MM.1S (cell line): ENCODE measurements around the gene MET.

Source experiments
- EZH2 ChIP-seq: fragments of 300-600 bp; sonication (generic); optimal IDR thresholded peaks from 2 replicates; pipeline ENCODE3; 2017; ENCODE audit warnings: low read depth, mild to moderate bottlenecking, antibody characterized with exemption, low read length, mixed read lengths
- EZH2phosphoT487 ChIP-seq: fragments of 300-600 bp; sonication (generic); IDR thresholded peaks from 2 replicates; pipeline ENCODE4 v1.6.1; 2018; ENCODE audit warnings: antibody characterized with exemption, low read length
- TF ChIP-seq, protein P1 (sequence below): fragments of 300-600 bp; sonication (generic); IDR thresholded peaks from 2 replicates; pipeline ENCODE4 v1.5.1; 2016; ENCODE audit warnings: antibody characterized with exemption, low read length, mixed read lengths

DNA sequence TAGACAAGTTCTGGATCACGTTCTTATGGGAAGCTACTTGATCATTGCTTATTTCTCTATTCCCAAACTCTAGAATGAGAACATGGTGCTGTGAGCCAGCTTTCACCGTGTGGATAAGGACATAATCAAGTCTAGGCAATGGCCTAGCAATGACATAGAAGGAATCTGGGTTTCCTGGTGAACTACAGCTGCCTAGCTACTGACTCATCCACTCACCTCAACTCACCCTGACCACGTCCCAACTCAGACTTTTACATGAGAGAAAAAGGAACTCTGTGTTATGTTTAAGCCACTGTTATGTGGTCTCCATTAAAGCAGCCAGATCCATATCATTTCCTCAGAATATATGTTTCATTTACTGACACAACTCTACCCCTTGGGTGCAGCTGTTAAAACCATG, 18.8 kb upstream of the MET start:
- TF ChIP-seq, protein P1, sequence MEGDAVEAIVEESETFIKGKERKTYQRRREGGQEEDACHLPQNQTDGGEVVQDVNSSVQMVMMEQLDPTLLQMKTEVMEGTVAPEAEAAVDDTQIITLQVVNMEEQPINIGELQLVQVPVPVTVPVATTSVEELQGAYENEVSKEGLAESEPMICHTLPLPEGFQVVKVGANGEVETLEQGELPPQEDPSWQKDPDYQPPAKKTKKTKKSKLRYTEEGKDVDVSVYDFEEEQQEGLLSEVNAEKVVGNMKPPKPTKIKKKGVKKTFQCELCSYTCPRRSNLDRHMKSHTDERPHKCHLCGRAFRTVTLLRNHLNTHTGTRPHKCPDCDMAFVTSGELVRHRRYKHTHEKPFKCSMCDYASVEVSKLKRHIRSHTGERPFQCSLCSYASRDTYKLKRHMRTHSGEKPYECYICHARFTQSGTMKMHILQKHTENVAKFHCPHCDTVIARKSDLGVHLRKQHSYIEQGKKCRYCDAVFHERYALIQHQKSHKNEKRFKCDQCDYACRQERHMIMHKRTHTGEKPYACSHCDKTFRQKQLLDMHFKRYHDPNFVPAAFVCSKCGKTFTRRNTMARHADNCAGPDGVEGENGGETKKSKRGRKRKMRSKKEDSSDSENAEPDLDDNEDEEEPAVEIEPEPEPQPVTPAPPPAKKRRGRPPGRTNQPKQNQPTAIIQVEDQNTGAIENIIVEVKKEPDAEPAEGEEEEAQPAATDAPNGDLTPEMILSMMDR, result no peak
- TF ChIP-seq EZH2phosphoT487 (no peak), EZH2 (no peak)
